CD4-positive, CD25-positive, alpha-beta regulatory T cell (primary cell): Measurements from ENCODE around the gene FYB2. TPM values are rescaled to one million over a fixed set of nuclear protein-coding genes. Genes with fewer than 3 reads are reported as not detected.

Source experiments
- ATAC-seq, 2 donors: fragments of 150-1000 bp; cut with Tn5 transposase; one replicate each; pipeline ENCODE4 v1.10.0; 2021; ENCODE audit warnings: low read depth in 2 of 2, moderate number of reproducible peaks in 2 of 2, moderate library complexity in 1 of 2
- DNase-seq, 3 donors: peaks; one replicate each; pipeline versions ENCODE4 v3.0.0 to v3.0.0-alpha.2; 2012 to 2022; ENCODE audit warnings: mixed read lengths in 1 of 3
- H3K27ac ChIP-seq: one replicate; pipeline ENCODE4 v1.7.0; 2013; ENCODE audit warnings: mild to moderate bottlenecking, low read length; ENCODE audit not compliant: insufficient read depth, poor library complexity, severe bottlenecking
- H3K27me3 ChIP-seq: one replicate; pipeline ENCODE4 v1.7.0; 2013; ENCODE audit warnings: low read length; ENCODE audit not compliant: control insufficient read depth, insufficient read depth
- H3K36me3 ChIP-seq: one replicate; pipeline ENCODE4 v1.7.0; 2013; ENCODE audit warnings: mild to moderate bottlenecking, low read length, moderate library complexity; ENCODE audit not compliant: control insufficient read depth, insufficient read depth
- H3K4me1 ChIP-seq: 2 replicates; pipeline ENCODE4 v1.7.0; 2013; ENCODE audit warnings: mild to moderate bottlenecking, low read length; ENCODE audit not compliant: insufficient read depth, control insufficient read depth, poor library complexity, severe bottlenecking
- H3K4me3 ChIP-seq: one replicate; pipeline ENCODE4 v1.7.0; 2013; ENCODE audit warnings: low read depth, mild to moderate bottlenecking, low read length, moderate library complexity
- H3K9me3 ChIP-seq, 2 experiments: 1 replicate in 1 of 2; 2 replicates in 1 of 2; pipeline ENCODE4 v1.7.0; 2013; ENCODE audit warnings: low read length in 2 of 2, mild to moderate bottlenecking in 1 of 2, moderate library complexity in 1 of 2; ENCODE audit not compliant: control insufficient read depth in 2 of 2
- H3K27ac Mint-ChIP-seq, 3 donors: one replicate each; pipeline ENCODE4 v1.8.0; 2020 to 2022; ENCODE audit warnings: mild to moderate bottlenecking in 3 of 3, mixed read lengths in 3 of 3, moderate library complexity in 2 of 3
- H3K27me3 Mint-ChIP-seq: one replicate; pipeline ENCODE4 v1.8.0; 2022; ENCODE audit warnings: mild to moderate bottlenecking, mixed read lengths
- H3K36me3 Mint-ChIP-seq: one replicate; pipeline ENCODE4 v1.8.0; 2020; ENCODE audit warnings: mixed read lengths
- H3K4me1 Mint-ChIP-seq, 4 donors: one replicate each; pipeline ENCODE4 v1.8.0; 2020 to 2022; ENCODE audit warnings: mixed read lengths in 4 of 4, mild to moderate bottlenecking in 1 of 4
- H3K4me3 Mint-ChIP-seq, 4 donors: one replicate each; pipeline ENCODE4 v1.8.0; 2020 to 2022; ENCODE audit warnings: mild to moderate bottlenecking in 4 of 4, mixed read lengths in 4 of 4, moderate library complexity in 3 of 4
- H3K9me3 Mint-ChIP-seq, 7 donors: one replicate each; pipeline ENCODE4 v1.8.0; 2020 to 2022; ENCODE audit warnings: mixed read lengths in 7 of 7, mild to moderate bottlenecking in 3 of 7, moderate library complexity in 2 of 7
- polyA plus RNA-seq, 4 donors: library from polyadenylated mRNA; unstranded; fragments of 300-500 nt; fragmentation: Illumina TruSeq; gene quantifications; one replicate each; pipeline ENCODE4 v1.2.3, GENCODE V29; 2021
- total RNA-seq: library from RNA; stranded (reverse); gene quantifications from one replicate; pipeline ENCODE4 v1.2.3, GENCODE V29; 2022

FYB2 gene, protein sequence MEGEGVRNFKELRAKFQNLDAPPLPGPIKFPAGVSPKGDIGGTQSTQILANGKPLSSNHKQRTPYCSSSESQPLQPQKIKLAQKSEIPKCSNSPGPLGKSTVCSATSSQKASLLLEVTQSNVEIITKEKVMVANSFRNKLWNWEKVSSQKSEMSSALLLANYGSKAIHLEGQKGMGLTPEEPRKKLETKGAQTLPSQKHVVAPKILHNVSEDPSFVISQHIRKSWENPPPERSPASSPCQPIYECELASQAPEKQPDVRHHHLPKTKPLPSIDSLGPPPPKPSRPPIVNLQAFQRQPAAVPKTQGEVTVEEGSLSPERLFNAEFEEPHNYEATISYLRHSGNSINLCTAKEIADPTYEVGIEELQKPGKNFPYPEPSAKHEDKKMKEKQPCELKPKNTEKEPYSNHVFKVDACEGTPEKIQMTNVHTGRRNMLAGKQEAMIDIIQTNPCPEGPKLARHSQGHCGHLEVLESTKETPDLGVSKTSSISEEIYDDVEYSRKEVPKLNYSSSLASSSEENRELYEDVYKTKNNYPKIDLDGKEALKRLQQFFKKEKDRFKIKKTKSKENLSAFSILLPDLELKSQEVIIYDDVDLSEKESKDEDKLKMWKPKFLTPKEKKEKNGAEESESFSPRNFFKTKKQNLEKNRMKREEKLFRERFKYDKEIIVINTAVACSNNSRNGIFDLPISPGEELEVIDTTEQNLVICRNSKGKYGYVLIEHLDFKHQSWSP
- not detected for total RNA-seq
- not detected for polyA plus RNA-seq

DNA sequence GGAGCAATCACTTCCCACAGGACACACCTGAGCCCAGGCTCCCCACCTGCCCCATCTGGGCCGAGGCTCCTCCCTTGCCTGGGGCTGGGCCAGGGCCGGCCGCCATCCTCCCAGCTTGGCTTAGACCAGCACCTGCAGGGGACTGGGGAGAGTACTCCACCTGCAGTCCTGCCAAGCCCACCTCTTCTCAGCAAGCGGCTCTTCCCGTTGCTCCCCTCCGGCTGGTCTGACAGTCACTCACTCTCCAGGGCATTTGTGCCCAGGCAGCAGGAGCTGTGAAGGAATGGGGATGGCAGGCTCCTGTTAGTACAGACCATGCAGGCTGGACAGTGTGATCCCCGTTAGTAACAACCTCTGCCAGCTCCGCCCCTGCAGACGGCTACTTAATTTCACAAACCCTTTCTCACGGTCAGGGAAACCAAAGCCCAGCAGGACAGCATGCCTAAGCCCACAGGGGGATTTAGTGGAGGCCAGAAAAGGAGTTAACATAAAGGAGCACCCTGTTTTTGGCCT lies at the start of gene FYB2:
Gene FYB2 (minus strand): TSS at position 18 of the 513 bp plus-strand sequence. CDS start 114 bp downstream, outside the sequence.
- DNase-seq (no peak), ATAC-seq (no peak)
- no peak within 1 kb of the TSS for H3K4me3 ChIP-seq
- no peaks in the 10 kb centered on the region for H3K36me3 ChIP-seq
- Mint-ChIP-seq H3K27ac (no peak within 1 kb of the TSS), H3K36me3 (no peaks in the 10 kb centered on the region), H3K27me3 (peaks cover 4% of the 10 kb centered on the region), H3K4me1 (no peaks in the 10 kb centered on the region), H3K4me3 (no peak within 1 kb of the TSS), H3K9me3 (peaks cover 0 to 2% (median 0%) of the 10 kb centered on the region in 7 donors)
- H3K27ac ChIP-seq, result no peak within 1 kb of the TSS
- H3K9me3 ChIP-seq, result no peaks in the 10 kb centered on the region
- no peaks in the 10 kb centered on the region for H3K4me1 ChIP-seq
- H3K27me3 ChIP-seq, result no peaks in the 10 kb centered on the region

DNA sequence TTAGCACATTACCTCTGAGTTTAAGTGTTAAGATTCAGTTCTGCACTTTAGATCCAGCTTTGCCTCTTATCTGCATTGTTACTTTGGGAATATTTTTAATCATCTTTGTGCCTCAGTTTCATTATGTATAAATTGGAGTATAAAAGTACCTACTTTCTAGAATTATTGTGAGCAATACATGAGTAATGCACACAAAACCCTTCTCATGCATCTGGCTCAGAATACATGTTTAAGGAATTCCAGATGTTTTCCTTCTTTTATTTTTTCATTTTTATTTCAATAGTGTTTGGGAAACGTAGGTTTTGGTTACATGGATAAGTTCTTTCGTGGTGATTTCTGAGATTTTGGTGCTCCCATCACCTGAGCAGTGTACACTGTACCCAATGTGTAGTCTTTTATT lies 49.6 kb upstream of the FYB2 start:
- Histone ChIP-seq H3K9me3 (no peaks in the 10 kb centered on the region), H3K36me3 (no peaks in the 10 kb centered on the region), H3K4me3 (no peak overlapping the region), H3K27me3 (no peaks in the 10 kb centered on the region), H3K27ac (no peak overlapping the region), H3K4me1 (no peaks in the 10 kb centered on the region)
- H3K9me3 Mint-ChIP-seq, result peaks cover 0 to 2% (median 0%) of the 10 kb centered on the region in 7 donors
- H3K4me1 Mint-ChIP-seq, result no peaks in the 10 kb centered on the region
- no peaks in the 10 kb centered on the region for H3K36me3 Mint-ChIP-seq
- H3K27me3 Mint-ChIP-seq, result peaks cover 5% of the 10 kb centered on the region
- ATAC-seq (no peak), DNase-seq (no peak)
- H3K4me3 Mint-ChIP-seq, result no peak overlapping the region
- no peak overlapping the region for H3K27ac Mint-ChIP-seq

DNA sequence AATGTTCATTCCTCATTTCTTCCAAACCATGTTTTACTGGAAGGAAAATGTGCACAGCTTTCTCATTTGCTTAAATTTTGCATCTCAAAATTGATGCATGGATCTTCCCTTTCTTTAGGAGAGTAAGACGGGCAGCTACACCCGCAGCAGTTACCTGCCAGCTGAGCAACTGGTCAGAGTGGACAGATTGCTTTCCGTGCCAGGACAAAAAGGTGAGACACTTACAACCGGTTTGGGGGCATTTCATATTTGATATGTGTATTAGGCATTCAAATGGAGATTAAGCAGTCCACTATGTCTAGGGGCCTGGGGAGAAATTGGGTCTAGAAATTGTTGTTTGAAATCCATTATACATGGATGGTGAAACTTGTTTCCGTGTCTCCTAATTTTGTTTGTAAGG lies 48.3 kb upstream of the FYB2 start:
- H3K36me3 ChIP-seq, result no peaks in the 10 kb centered on the region
- H3K9me3 ChIP-seq, result no peaks in the 10 kb centered on the region
- ATAC-seq, result no peak
- H3K27ac ChIP-seq, result no peak overlapping the region
- no peaks in the 10 kb centered on the region for H3K4me1 ChIP-seq
- Mint-ChIP-seq H3K9me3 (peaks cover 0 to 2% (median 0%) of the 10 kb centered on the region in 7 donors), H3K27me3 (peaks cover 5% of the 10 kb centered on the region), H3K4me1 (no peaks in the 10 kb centered on the region), H3K4me3 (no peak overlapping the region), H3K36me3 (no peaks in the 10 kb centered on the region), H3K27ac (no peak overlapping the region)
- no peak for DNase-seq
- H3K27me3 ChIP-seq, result no peaks in the 10 kb centered on the region
- no peak overlapping the region for H3K4me3 ChIP-seq

DNA sequence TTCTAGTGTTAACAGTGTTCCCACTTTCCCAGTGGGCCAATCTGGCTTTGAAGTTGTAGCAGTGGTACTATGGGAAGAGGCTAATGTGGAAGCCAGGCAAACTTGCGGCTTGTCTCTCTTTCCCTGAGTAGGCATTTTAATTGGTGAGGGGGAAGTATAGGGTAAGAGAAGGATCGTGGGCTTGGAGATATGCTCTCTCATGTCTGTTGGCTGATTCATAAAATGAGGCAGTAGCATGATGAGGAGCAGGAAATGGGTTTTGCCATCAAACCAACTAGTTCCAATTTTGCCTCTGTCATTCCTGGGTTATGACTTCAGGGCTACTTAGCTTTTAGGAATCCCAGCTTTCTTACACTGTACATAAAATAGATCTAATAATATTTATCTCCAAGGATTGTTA lies 47.5 kb upstream of the FYB2 start:
- H3K4me3 Mint-ChIP-seq, result no peak overlapping the region
- Histone ChIP-seq H3K4me3 (no peak overlapping the region), H3K27ac (no peak overlapping the region), H3K4me1 (no peaks in the 10 kb centered on the region), H3K9me3 (no peaks in the 10 kb centered on the region), H3K36me3 (no peaks in the 10 kb centered on the region), H3K27me3 (no peaks in the 10 kb centered on the region)
- no peaks in the 10 kb centered on the region for H3K36me3 Mint-ChIP-seq
- H3K4me1 Mint-ChIP-seq, result no peaks in the 10 kb centered on the region
- no peak overlapping the region for H3K27ac Mint-ChIP-seq
- H3K27me3 Mint-ChIP-seq, result peaks cover 5% of the 10 kb centered on the region
- H3K9me3 Mint-ChIP-seq, result peaks cover 0 to 2% (median 0%) of the 10 kb centered on the region in 7 donors
- ATAC-seq (no peak), DNase-seq (no peak)

DNA sequence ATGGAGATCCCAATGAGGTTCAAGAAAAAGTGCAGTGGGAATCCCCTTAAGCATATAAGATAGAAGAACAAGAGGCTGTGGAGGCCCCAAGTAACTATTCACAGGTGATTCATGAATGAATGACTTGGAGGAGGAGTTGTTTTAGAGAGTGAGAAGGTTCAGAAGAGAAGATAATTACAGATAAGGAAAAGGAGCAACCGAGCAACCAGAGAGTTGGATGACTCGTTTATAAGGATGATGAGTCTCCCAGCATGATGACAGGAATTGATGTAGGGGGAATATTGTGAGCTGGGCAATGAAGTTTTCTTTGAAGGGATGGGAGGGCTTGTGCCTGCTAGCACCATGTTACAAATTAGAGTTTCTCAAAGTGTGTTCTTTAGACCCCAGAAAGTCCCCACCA lies 45.2 kb upstream of the FYB2 start:
- Mint-ChIP-seq H3K9me3 (peaks cover 0 to 3% (median 0%) of the 10 kb centered on the region in 7 donors), H3K27me3 (peaks cover 3% of the 10 kb centered on the region), H3K4me3 (no peak overlapping the region), H3K4me1 (no peaks in the 10 kb centered on the region), H3K27ac (no peak overlapping the region), H3K36me3 (no peaks in the 10 kb centered on the region)
- H3K27ac ChIP-seq, result no peak overlapping the region
- H3K4me3 ChIP-seq, result no peak overlapping the region
- DNase-seq (no peak), ATAC-seq (no peak)
- H3K9me3 ChIP-seq, result no peaks in the 10 kb centered on the region
- no peaks in the 10 kb centered on the region for H3K4me1 ChIP-seq
- H3K36me3 ChIP-seq, result no peaks in the 10 kb centered on the region
- no peaks in the 10 kb centered on the region for H3K27me3 ChIP-seq

DNA sequence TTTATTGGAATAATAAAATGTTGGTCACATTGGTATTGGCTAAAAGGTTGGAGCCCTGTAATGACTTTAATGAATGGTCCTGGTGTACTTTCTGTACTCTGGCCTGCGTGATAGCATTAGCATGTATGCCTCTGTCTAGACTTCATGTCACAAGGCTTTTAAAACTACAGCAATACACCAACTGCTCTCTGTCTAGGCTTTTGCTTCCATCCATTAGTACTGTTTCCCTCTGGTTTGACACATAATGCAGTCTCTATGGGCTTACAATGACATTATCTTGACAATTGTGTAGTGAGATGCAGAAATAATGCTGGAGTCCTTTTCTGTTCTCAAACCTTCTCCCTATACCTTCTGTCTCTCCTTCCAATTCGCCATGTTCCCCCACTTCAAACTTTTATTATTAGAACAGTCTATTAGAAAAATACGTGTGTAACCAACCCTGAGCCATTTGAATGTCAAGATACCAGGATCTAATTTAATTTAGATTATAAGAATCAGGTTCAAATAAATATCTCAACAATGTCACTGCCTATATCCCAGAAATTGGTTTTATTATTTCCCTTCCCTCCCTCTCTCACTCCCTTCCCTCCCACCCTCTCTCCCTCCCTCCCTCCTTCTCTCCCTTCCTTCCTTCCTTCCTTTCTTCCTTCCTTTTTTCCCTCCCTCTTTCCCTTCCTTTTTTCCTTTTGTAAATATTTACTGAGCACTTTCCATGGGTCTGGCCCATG lies 44.2 kb upstream of the FYB2 start:
- H3K27ac ChIP-seq, result no peak overlapping the region
- no peaks in the 10 kb centered on the region for H3K9me3 ChIP-seq
- ATAC-seq (no peak), DNase-seq (no peak)
- no peaks in the 10 kb centered on the region for H3K36me3 ChIP-seq
- no peaks in the 10 kb centered on the region for H3K4me1 ChIP-seq
- H3K9me3 Mint-ChIP-seq, result peaks cover 0 to 3% (median 0%) of the 10 kb centered on the region in 7 donors
- H3K4me3 Mint-ChIP-seq, result no peak overlapping the region
- H3K4me3 ChIP-seq, result no peak overlapping the region
- H3K36me3 Mint-ChIP-seq, result no peaks in the 10 kb centered on the region
- H3K27me3 ChIP-seq, result no peaks in the 10 kb centered on the region
- H3K27ac Mint-ChIP-seq, result no peak overlapping the region
- H3K27me3 Mint-ChIP-seq, result no peaks in the 10 kb centered on the region
- H3K4me1 Mint-ChIP-seq, result no peaks in the 10 kb centered on the region

DNA sequence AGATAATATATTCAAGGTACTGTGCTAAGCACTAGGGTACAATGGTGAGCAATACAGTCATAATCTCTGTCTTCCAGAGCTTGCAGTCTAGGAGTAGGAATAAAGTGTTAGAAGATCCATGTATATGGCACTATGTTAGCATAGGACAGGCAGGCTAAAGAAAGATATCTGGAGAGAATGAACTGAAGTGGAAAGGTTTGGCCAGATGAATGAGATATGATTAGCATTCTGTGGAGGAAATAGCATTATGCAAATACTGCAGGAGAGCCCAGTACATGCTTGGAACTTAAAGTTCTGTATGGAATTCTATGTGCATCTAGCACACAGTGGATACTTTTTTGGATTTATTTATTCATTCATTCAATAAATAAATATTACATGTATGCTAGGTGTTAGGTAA lies 40.1 kb upstream of the FYB2 start:
- no peak overlapping the region for H3K4me3 Mint-ChIP-seq
- Histone ChIP-seq H3K27ac (no peak overlapping the region), H3K9me3 (no peaks in the 10 kb centered on the region), H3K27me3 (peaks cover 3% of the 10 kb centered on the region), H3K4me1 (no peaks in the 10 kb centered on the region), H3K36me3 (no peaks in the 10 kb centered on the region), H3K4me3 (no peak overlapping the region)
- no peak overlapping the region for H3K27ac Mint-ChIP-seq
- ATAC-seq, result no peak
- no peak for DNase-seq
- peaks cover 0 to 3% (median 0%) of the 10 kb centered on the region in 7 donors for H3K9me3 Mint-ChIP-seq
- H3K27me3 Mint-ChIP-seq, result no peaks in the 10 kb centered on the region
- H3K4me1 Mint-ChIP-seq, result no peaks in the 10 kb centered on the region
- no peaks in the 10 kb centered on the region for H3K36me3 Mint-ChIP-seq
